HuH-7 (cell line): ENCODE results near the gene CENATAC.
"Not testable (repeated sequence)": the region's sequence is repeated elsewhere in the genome, so short reads cannot be mapped to it uniquely, and the experiment has no call there.

Experiments used
- DNase-seq: peaks from one replicate; pipeline ENCODE4 v3.0.0; 2011; ENCODE audit warnings: low spot score

The CENATAC gene

DNA sequence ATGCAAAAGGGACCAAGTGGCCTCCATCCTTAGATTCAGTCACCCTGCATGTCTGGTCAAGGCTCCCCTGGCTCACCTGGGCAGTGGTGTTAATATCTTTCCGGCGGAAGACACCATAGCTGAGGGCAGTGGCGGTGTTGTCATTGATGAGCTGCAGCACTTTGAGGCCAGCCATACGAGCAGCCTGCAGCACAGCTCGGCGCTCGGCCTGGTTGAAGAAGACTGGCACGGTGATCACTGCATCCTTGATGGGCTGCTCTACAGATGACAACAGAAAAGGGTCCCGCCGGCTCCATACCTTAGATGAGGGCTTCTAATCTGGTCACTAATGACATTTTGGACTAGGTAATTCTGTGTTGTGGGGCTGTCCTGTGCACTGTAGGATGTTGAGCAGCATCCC is 56.5 kb downstream of the CENATAC start:
- DNase-seq, result no peak

- DNase-seq, result peak; percentile 28
Observed at GRCh38 chr11:119055901-119056300, 58.0 kb downstream of the CENATAC start.

GRCh38 chr11:119056421-119056999 is 58.6 kb downstream of the CENATAC start:
- DNase-seq, result peak; percentile 23

GRCh38 chr11:119057000-119057769 is 59.2 kb downstream of the CENATAC start, which contains the start of gene HYOU1:
HYOU1 (minus strand) TSS chr11:119057205; CDS start chr11:119056160, 1,045 bp downstream.
- DNase-seq, result peak; percentile 97

GRCh38 chr11:119059128-119059527 is 61.2 kb downstream of the CENATAC start:
- DNase-seq, result not testable (repeated sequence)

- no peak for DNase-seq
Observed at GRCh38 chr11:119061256-119061655, 63.3 kb downstream of the CENATAC start.

GRCh38 chr11:119062779-119063178 is 64.8 kb downstream of the CENATAC start:
- DNase-seq, result no peak

GRCh38 chr11:119065369-119065768 is 67.4 kb downstream of the CENATAC start:
- DNase-seq, result peak; percentile 67
